Measurements from ENCODE around the gene ARFGAP1.

ARFGAP1 gene

GRCh38 chr20:63317601-63318291 is 45.1 kb downstream of the ARFGAP1 start:
- in situ Hi-C loops (cut with MboI; ENCODE audit: low sequenced_read_pairs) = no loop called here

GRCh38 chr20:63318391-63319163 is 46.0 kb downstream of the ARFGAP1 start:
- in situ Hi-C loops (cut with MboI; ENCODE audit: low sequenced_read_pairs) = no loop called here

GRCh38 chr20:63319164-63320040 is 46.8 kb downstream of the ARFGAP1 start:
- in situ Hi-C loops (cut with MboI; ENCODE audit: low sequenced_read_pairs) = no loop called here

GRCh38 chr20:63320041-63320511 is 47.5 kb downstream of the ARFGAP1 start:
- in situ Hi-C loops (cut with MboI; ENCODE audit: low sequenced_read_pairs) = no loop called here

- in situ Hi-C loops (cut with MboI; ENCODE audit: low sequenced_read_pairs) = no loop called here
Observed at GRCh38 chr20:63320616-63321147, 48.1 kb downstream of the ARFGAP1 start.

- in situ Hi-C loops (cut with MboI; ENCODE audit: low sequenced_read_pairs) = no loop called here
Observed at GRCh38 chr20:63321148-63321831, 48.7 kb downstream of the ARFGAP1 start.

- in situ Hi-C loops (cut with MboI; ENCODE audit: low sequenced_read_pairs) = no loop called here
Observed at GRCh38 chr20:63322146-63322932, 49.7 kb downstream of the ARFGAP1 start.

GRCh38 chr20:63322933-63323273 is 50.3 kb downstream of the ARFGAP1 start:
- in situ Hi-C loops (cut with MboI; ENCODE audit: low sequenced_read_pairs) = no loop called here

GRCh38 chr20:63323357-63323981 is 50.9 kb downstream of the ARFGAP1 start:
- in situ Hi-C loops (cut with MboI; ENCODE audit: low sequenced_read_pairs) = no loop called here

GRCh38 chr20:63325021-63325471 is 52.4 kb downstream of the ARFGAP1 start:
- in situ Hi-C loops (cut with MboI; ENCODE audit: low sequenced_read_pairs) = no loop called here

- in situ Hi-C loops (cut with MboI; ENCODE audit: low sequenced_read_pairs) = no loop called here
Observed at GRCh38 chr20:63325554-63326313, 53.1 kb downstream of the ARFGAP1 start.

GRCh38 chr20:63326314-63327230 is 54.0 kb downstream of the ARFGAP1 start:
- in situ Hi-C loops (cut with MboI; ENCODE audit: low sequenced_read_pairs) = no loop called here

GRCh38 chr20:63327231-63327745 is 54.7 kb downstream of the ARFGAP1 start:
- in situ Hi-C loops (cut with MboI; ENCODE audit: low sequenced_read_pairs) = no loop called here

GRCh38 chr20:63328026-63328700 is 55.5 kb downstream of the ARFGAP1 start:
- in situ Hi-C loops (cut with MboI; ENCODE audit: low sequenced_read_pairs) = no loop called here

GRCh38 chr20:63328718-63329275 is 56.2 kb downstream of the ARFGAP1 start:
- in situ Hi-C loops (cut with MboI; ENCODE audit: low sequenced_read_pairs) = no loop called here

- in situ Hi-C loops (cut with MboI; ENCODE audit: low sequenced_read_pairs) = no loop called here
Observed at GRCh38 chr20:63329331-63330083, 56.9 kb downstream of the ARFGAP1 start.

Data from hTERT RPE-1 (cell line).